GM12878 (cell line): Measurements from ENCODE around the gene SNX13. TPM values are rescaled to one million over a fixed set of nuclear protein-coding genes. Genes with fewer than 3 reads are reported as not detected.

ENCODE experiments used
- ATAC-seq: fragments of 200-7000 bp; cut with Tn5 transposase; 3 replicates; pipeline ENCODE4 v1.9.1; 2020; ENCODE audit warnings: mild to moderate bottlenecking, moderate library complexity
- BruUV-seq: library from RNA; stranded (reverse); fragments of 400-500 nt; replicated peaks from 2 replicates; lab custom pipeline; 2021; lab: Mats Ljungman, UMichigan
- CTCF ChIA-PET: fragments of 300-600 bp; sonication (Branson Sonifier 250); formaldehyde crosslinking; extraction: SDS; loops from one replicate; lab custom pipeline; 2021; ENCODE audit warnings: inconsistent platforms; lab: Yijun Ruan, JAX
- POLR2A ChIA-PET: fragments of 350-600 bp; formaldehyde crosslinking; extraction: SDS; loops from one replicate; lab custom pipeline; 2021; ENCODE audit warnings: inconsistent platforms; lab: Charles Lee
- RAD21 ChIA-PET: fragments of 300-600 bp; sonication (Branson Sonifier 250); formaldehyde crosslinking; loops from one replicate; lab custom pipeline; 2023; ENCODE audit warnings: antibody characterized with exemption; ENCODE audit not compliant: unreplicated experiment; lab: Charles Lee
- SMC1A ChIA-PET: fragments of 300-600 bp; sonication (Branson Sonifier 250); formaldehyde crosslinking; loops from one replicate; lab custom pipeline; 2023; ENCODE audit not compliant: unreplicated experiment, uncharacterized antibody; lab: Charles Lee
- DNase-seq: peaks from one replicate; pipeline ENCODE4 v3.0.0-alpha.2; 2011; ENCODE audit warnings: low read depth, low spot score
- FAIRE-seq: peaks from 3 replicates; lab custom pipeline; 2011; peaks lifted over from hg19 to GRCh38; lab: Jason Lieb, UNC
- H2AFZ ChIP-seq: 2 replicates; pipeline ENCODE4 v1.6.0; 2011; ENCODE audit warnings: low read depth, low read length, control low read depth; ENCODE audit not compliant: control insufficient read depth
- H3K27ac ChIP-seq: 2 replicates; pipeline ENCODE4 v1.5.1; 2011; ENCODE audit warnings: control low read depth; ENCODE audit not compliant: control insufficient read depth, insufficient read depth
- H3K27me3 ChIP-seq, 2 experiments: replicated peaks in 1 of 2; 2 replicates each; pipeline versions ENCODE4 v1.6.0 to v1.6.1; 2011; ENCODE audit warnings: low read length in 1 of 2; ENCODE audit not compliant: control insufficient read depth in 2 of 2, insufficient read depth in 2 of 2
- H3K36me3 ChIP-seq, 2 experiments: 2 replicates each; pipeline ENCODE4 v1.5.1; 2011; ENCODE audit warnings: low read length in 1 of 2; ENCODE audit not compliant: control insufficient read depth in 2 of 2, insufficient read depth in 2 of 2
- H3K4me1 ChIP-seq: 2 replicates; pipeline ENCODE4 v1.6.1; 2011; ENCODE audit warnings: mild to moderate bottlenecking, low read length, moderate library complexity, mixed read lengths; ENCODE audit not compliant: control insufficient read depth, insufficient read depth
- H3K4me2 ChIP-seq: 2 replicates; pipeline ENCODE4 v1.6.0; 2011; ENCODE audit warnings: control low read depth; ENCODE audit not compliant: control insufficient read depth, insufficient read depth
- H3K4me3 ChIP-seq: fragments of 200-600 bp; sonication (generic); 2 replicates; pipeline ENCODE4 v1.5.1; 2016
- H3K79me2 ChIP-seq: 2 replicates; pipeline ENCODE4 v1.6.0; 2011; ENCODE audit warnings: low read length; ENCODE audit not compliant: control insufficient read depth, insufficient read depth
- H3K9ac ChIP-seq: 2 replicates; pipeline ENCODE4 v1.8.0; 2011; ENCODE audit warnings: low read length, control low read depth, mixed read lengths; ENCODE audit not compliant: control insufficient read depth, insufficient read depth
- H3K9me3 ChIP-seq: replicated peaks from 3 replicates; pipeline ENCODE4 v1.5.1; 2011; ENCODE audit warnings: mild to moderate bottlenecking, low read length; ENCODE audit not compliant: control insufficient read depth, insufficient read depth
- H4K20me1 ChIP-seq: 2 replicates; pipeline ENCODE4 v1.6.0; 2011; ENCODE audit not compliant: control insufficient read depth, insufficient read depth
- BMI1 ChIP-seq: fragments of 450-650 bp; IDR thresholded peaks from 2 replicates; pipeline ENCODE4 v1.6.1; 2016; ENCODE audit warnings: mild to moderate bottlenecking, moderate library complexity, borderline replicate concordance
- BRCA1 ChIP-seq: IDR thresholded peaks from 2 replicates; pipeline ENCODE4 v1.6.1; 2011; ENCODE audit warnings: low read depth, low read length, improper control_type of control experiment
- CBX5 ChIP-seq: sonication (generic); IDR thresholded peaks from 2 replicates; pipeline ENCODE4 v1.6.1; 2016; ENCODE audit warnings: low read depth, moderate library complexity, mild to moderate bottlenecking, inconsistent platforms
- EGR1 ChIP-seq, 2 experiments: IDR thresholded peaks; 1 replicate in 1 of 2; 2 replicates in 1 of 2; pipeline ENCODE4 v1.6.1; 2011 to 2012; ENCODE audit warnings: low read depth in 2 of 2, low read length in 2 of 2, borderline replicate concordance in 1 of 2, mild to moderate bottlenecking in 1 of 2, moderate library complexity in 1 of 2
- GABPA ChIP-seq: IDR thresholded peaks from 2 replicates; pipeline ENCODE4 v1.6.1; 2014; ENCODE audit warnings: antibody characterized with exemption, low read depth, mild to moderate bottlenecking, inconsistent platforms
- JUNB ChIP-seq: IDR thresholded peaks from 2 replicates; pipeline ENCODE4 v1.6.1; 2016; ENCODE audit warnings: antibody characterized with exemption, mild to moderate bottlenecking
- KLF5 ChIP-seq: fragments of 450-650 bp; IDR thresholded peaks from 2 replicates; pipeline ENCODE4 v1.6.1; 2014; ENCODE audit warnings: mild to moderate bottlenecking; ENCODE audit not compliant: partially characterized antibody
- LARP7 ChIP-seq: fragments of 450-650 bp; IDR thresholded peaks from 2 replicates; pipeline ENCODE4 v1.6.1; 2017; ENCODE audit warnings: mild to moderate bottlenecking
- MEF2B ChIP-seq: fragments of 450-650 bp; IDR thresholded peaks from 2 replicates; pipeline ENCODE4 v1.6.1; 2018; ENCODE audit warnings: mild to moderate bottlenecking, moderate library complexity; ENCODE audit not compliant: partially characterized antibody, poor library complexity, severe bottlenecking
- MXI1 ChIP-seq: fragments of 150-350 bp; IDR thresholded peaks from 2 replicates; pipeline ENCODE4 v1.6.1; 2011; ENCODE audit warnings: low read depth, mild to moderate bottlenecking, inconsistent platforms, low read length, improper control_type of control experiment
- NFYA ChIP-seq: IDR thresholded peaks from 2 replicates; pipeline ENCODE4 v1.6.1; 2011; ENCODE audit warnings: low read depth, mild to moderate bottlenecking, low read length, improper control_type of control experiment, borderline replicate concordance
- NR2F1 ChIP-seq: fragments of 450-650 bp; conservative IDR thresholded peaks from 2 replicates; pipeline ENCODE4 v1.6.1; 2017; ENCODE audit warnings: mild to moderate bottlenecking
- NRF1 ChIP-seq: conservative IDR thresholded peaks from 2 replicates; pipeline ENCODE4 v1.6.1; 2011; ENCODE audit warnings: mild to moderate bottlenecking, low read depth, low read length, improper control_type of control experiment
- TBL1XR1 ChIP-seq: IDR thresholded peaks from 2 replicates; pipeline ENCODE4 v1.6.1; 2012; ENCODE audit warnings: low read depth, low read length, improper control_type of control experiment
- TCF3 ChIP-seq: IDR thresholded peaks from 2 replicates; pipeline ENCODE4 v1.6.1; 2012; ENCODE audit warnings: low read depth, mild to moderate bottlenecking, low read length, borderline replicate concordance; ENCODE audit not compliant: insufficient read depth
- WGBS: methylation state at CpG from one replicate; pipeline ENCODE4 v1.1.6; 2016; ENCODE audit warnings: low lambda C conversion rate; ENCODE audit not compliant: insufficient replicate concordance, insufficient coverage; ENCODE audit errors: missing lambda C conversion rate; 5-methylcytosine and 5-hydroxymethylcytosine counted together
- in situ Hi-C: fragments of 300-500 bp; cut with MboI; formaldehyde crosslinking; loops from 9 replicates; pipeline ENCODE4 v1.14.3; 2018; ENCODE audit warnings: mixed read lengths
- intact Hi-C: fragments of 100-400 bp; cut with micrococcal nuclease; formaldehyde crosslinking; loops from one replicate; pipeline ENCODE4 v1.14.2; 2022; ENCODE audit not compliant: unreplicated experiment
- polyA plus RNA-seq, 11 experiments: library from polyadenylated mRNA; depleted of rRNA in 4 of 11; unstranded in 6 of 11; stranded (reverse) in 5 of 11; fragments of >200 nt; fragmentation: Nextera tagmentation in 4 of 11; fragmentation: Illumina TruSeq in 1 of 11; extraction: Ambion mirVana in 4 of 11; extraction: Trizol in 1 of 11; gene quantifications; 1 replicate in 1 of 11; 2 replicates in 10 of 11; pipeline versions ENCODE4 v1.2.1 to v1.2.3, GENCODE V29; 2011 to 2016; ENCODE audit warnings: inconsistent platforms in 2 of 11, missing spikeins in 2 of 11, low read depth in 1 of 11
- total RNA-seq, 4 experiments: library from RNA; depleted of rRNA in 3 of 4; stranded (reverse); fragments of >200 nt in 3 of 4; fragmentation: Illumina TruSeq in 1 of 4; extraction: Trizol in 1 of 4; gene quantifications; 2 replicates each; pipeline versions ENCODE4 v1.2.1 to v1.2.3, GENCODE V29; 2013 to 2021
- TF ChIP-seq, protein P1 (sequence below): fragments of 450-650 bp; formaldehyde crosslinking; IDR thresholded peaks from 2 replicates; pipeline ENCODE4 v1.4.0; 2022; ENCODE audit warnings: mild to moderate bottlenecking, moderate library complexity

Gene SNX13
- total and polyA plus RNA-seq, 10 of the 15 experiments (the other 5 are each of a cell fraction or from before 2014, with no cell fraction given), result 2.2 to 17.1 (median 11.9) TPM

DNA sequence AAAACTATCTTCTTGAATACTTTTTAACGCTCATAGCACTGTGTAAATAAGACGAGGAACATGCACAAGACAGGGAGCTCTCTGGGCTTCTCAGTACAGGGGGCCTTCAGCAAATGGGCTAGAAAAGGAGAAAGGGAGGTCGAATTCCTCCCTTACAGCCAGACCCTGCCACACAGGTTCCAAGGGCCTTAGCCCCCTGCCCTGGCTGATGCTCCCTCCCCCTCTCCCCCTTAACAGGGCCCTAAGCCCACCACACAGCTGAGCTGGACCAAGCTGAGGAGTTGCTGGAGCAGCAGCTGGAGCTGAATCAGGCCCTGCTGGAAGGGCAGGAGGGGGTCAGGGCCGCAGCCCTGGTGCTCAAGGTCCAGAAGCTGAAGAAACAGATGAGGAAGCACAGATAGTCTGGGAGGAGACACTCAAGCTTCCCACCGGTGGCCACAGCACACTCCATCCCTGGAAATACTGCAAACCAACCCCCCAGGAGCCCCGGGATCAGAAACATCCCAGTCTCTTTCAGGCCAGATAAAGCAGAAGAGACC lies 153.9 kb downstream of the SNX13 start:
- H3K79me2 ChIP-seq, result no peaks in the 10 kb centered on the region
- no peak for FAIRE-seq
- ATAC-seq, result no peak
- CTCF ChIA-PET, result interaction anchor here (0.9 to 1.1 kb wide), 2 partner anchors 16 to 569 kb away, joined by 3 read pairs; no protein-coding TSS in a partner anchor
- intact Hi-C loops (no loop called here), in situ Hi-C loops (no loop called here)
- RAD21 ChIA-PET, result interaction anchor here (1.1 kb wide), 1 partner anchor 484 kb away, joined by 3 read pairs; no protein-coding TSS in a partner anchor
- no peak for DNase-seq
- BruUV-seq, result no TSS peak
- no peaks in the 10 kb centered on the region for H3K36me3 ChIP-seq
- no peaks in the 10 kb centered on the region for H4K20me1 ChIP-seq
- H3K4me3 ChIP-seq, result no peak overlapping the region
- 18% methylated on average over 6 of the region's 6 CpGs for WGBS
- H3K4me1 ChIP-seq, result no peaks in the 10 kb centered on the region
- no peaks in the 10 kb centered on the region for H3K27me3 ChIP-seq
- H2AFZ ChIP-seq, result no peak overlapping the region
- H3K9ac ChIP-seq, result no peak overlapping the region
- no peaks in the 10 kb centered on the region for H3K9me3 ChIP-seq
- TF ChIP-seq NRF1 (no peak), KLF5 (no peak), NR2F1 (no peak), MEF2B (no peak)
- SMC1A ChIA-PET, result interaction anchor here (1.1 kb wide), 1 partner anchor 13 kb away, joined by 3 read pairs; no protein-coding TSS in a partner anchor
- POLR2A ChIA-PET, result no interaction called here
- no peak overlapping the region for H3K27ac ChIP-seq
- no peak overlapping the region for H3K4me2 ChIP-seq

DNA sequence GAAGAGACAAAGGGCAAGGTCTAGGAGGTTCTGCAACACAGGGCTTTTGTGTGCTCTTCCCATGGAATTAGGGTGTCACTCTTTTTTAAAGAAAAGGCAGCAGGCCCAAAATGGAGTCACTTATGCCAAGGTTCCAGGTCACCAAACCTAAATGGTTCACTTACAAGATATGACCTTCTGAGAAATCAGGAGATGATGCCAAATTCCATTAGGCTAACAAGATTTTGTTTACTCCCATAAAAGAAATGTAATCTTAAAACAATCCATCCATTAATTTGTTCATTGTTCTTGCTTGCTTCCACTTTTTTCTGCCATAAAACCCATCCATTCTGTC lies 158.1 kb downstream of the SNX13 start:
- no TSS peak for BruUV-seq
- ChIA-PET SMC1A (interaction anchor here (0.9 to 1.3 kb wide), 3 partner anchors 9 to 569 kb away, joined by 3 to 5 read pairs (median 4); no protein-coding TSS in a partner anchor), RAD21 (interaction anchor here (1.5 kb wide), 1 partner anchor 12 kb away, joined by 4 read pairs; no protein-coding TSS in a partner anchor), POLR2A (interaction anchor here (0.5 kb wide), 1 partner anchor 1294 kb away, joined by 3 read pairs; no protein-coding TSS in a partner anchor), CTCF (no interaction called here)
- in situ Hi-C loops (no loop called here), intact Hi-C loops (no loop called here)
- Histone ChIP-seq H3K27ac (no peak overlapping the region), H3K4me2 (no peak overlapping the region), H3K4me3 (no peak overlapping the region), H3K79me2 (no peaks in the 10 kb centered on the region), H3K9ac (no peak overlapping the region), H3K4me1 (no peaks in the 10 kb centered on the region), H2AFZ (no peak overlapping the region), H4K20me1 (no peaks in the 10 kb centered on the region), H3K36me3 (no peaks in the 10 kb centered on the region), H3K9me3 (no peaks in the 10 kb centered on the region), H3K27me3 (no peaks in the 10 kb centered on the region)
- FAIRE-seq, result no peak
- no peak for DNase-seq
- no peak for ATAC-seq
- TF ChIP-seq LARP7 (no peak), GABPA (no peak), TBL1XR1 (no peak), JUNB (no peak), NFYA (no peak), BMI1 (no peak), MXI1 (no peak), TCF3 (no peak), CBX5 (no peak), EGR1 (IDR thresholded peaks at IDR 0.05; ENCODE audit: borderline replicate concordance in 1 of 2, low read depth in 2 of 2, low read length in 2 of 2) (no peak), BRCA1 (no peak)
- TF ChIP-seq, protein P1, sequence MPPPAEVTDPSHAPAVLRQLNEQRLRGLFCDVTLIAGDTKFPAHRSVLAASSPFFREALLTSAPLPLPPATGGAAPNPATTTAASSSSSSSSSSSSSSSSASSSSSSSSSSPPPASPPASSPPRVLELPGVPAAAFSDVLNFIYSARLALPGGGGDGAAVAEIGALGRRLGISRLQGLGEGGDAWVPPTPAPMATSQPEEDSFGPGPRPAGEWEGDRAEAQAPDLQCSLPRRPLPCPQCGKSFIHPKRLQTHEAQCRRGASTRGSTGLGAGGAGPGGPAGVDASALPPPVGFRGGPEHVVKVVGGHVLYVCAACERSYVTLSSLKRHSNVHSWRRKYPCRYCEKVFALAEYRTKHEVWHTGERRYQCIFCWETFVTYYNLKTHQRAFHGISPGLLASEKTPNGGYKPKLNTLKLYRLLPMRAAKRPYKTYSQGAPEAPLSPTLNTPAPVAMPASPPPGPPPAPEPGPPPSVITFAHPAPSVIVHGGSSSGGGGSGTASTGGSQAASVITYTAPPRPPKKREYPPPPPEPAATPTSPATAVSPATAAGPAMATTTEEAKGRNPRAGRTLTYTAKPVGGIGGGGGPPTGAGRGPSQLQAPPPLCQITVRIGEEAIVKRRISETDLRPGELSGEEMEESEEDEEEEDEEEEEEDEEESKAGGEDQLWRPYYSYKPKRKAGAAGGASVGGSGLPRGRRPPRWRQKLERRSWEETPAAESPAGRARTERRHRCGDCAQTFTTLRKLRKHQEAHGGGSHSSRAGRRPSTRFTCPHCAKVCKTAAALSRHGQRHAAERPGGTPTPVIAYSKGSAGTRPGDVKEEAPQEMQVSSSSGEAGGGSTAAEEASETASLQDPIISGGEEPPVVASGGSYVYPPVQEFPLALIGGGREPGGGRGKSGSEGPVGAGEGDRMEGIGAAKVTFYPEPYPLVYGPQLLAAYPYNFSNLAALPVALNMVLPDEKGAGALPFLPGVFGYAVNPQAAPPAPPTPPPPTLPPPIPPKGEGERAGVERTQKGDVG (CRISPR knock-in tag), result no peak
